GM18505 (cell line): ENCODE results near the gene SEC24C.

Experiments
- ATAC-seq: cut with Tn5 transposase; IDR thresholded peaks from one replicate; pipeline ENCODE4 v1.9.1; 2021; ENCODE audit not compliant: unreplicated experiment
- POLR2A ChIP-seq: IDR thresholded peaks from 4 replicates; pipeline ENCODE4 v1.6.1; 2011; ENCODE audit warnings: borderline replicate concordance; ENCODE audit not compliant: insufficient read depth, insufficient read length; ENCODE audit errors: extremely low read depth

The SEC24C gene

GRCh38 chr10:73802276-73802991 is 58.3 kb downstream of the SEC24C start:
- no peak for ATAC-seq
- TF ChIP-seq POLR2A = no peak

- TF ChIP-seq POLR2A = no peak
- no peak for ATAC-seq
These were observed 59.6 kb downstream of the SEC24C start for GRCh38 chr10:73803680-73804286.

- no peak for ATAC-seq
- TF ChIP-seq POLR2A = no peak
These were observed 62.2 kb downstream of the SEC24C start for GRCh38 chr10:73806176-73806950.

GRCh38 chr10:73807471-73807870 is 63.3 kb downstream of the SEC24C start:
- no peak for ATAC-seq
- no peak for TF ChIP-seq POLR2A

GRCh38 chr10:73808021-73808815 is 64.0 kb downstream of the SEC24C start:
- TF ChIP-seq POLR2A = no peak
- ATAC-seq = no peak

GRCh38 chr10:73809061-73809818 is 65.1 kb downstream of the SEC24C start:
- TF ChIP-seq POLR2A = no peak
- ATAC-seq = no peak

- no peak for ATAC-seq
- no peak for TF ChIP-seq POLR2A
These were observed 66.2 kb downstream of the SEC24C start for GRCh38 chr10:73810358-73810734.

- ATAC-seq = peak; percentile 24
- TF ChIP-seq POLR2A = no peak
These were observed 66.7 kb downstream of the SEC24C start for GRCh38 chr10:73810735-73811465.

- TF ChIP-seq POLR2A = no peak
- no peak for ATAC-seq
These were observed 68.5 kb downstream of the SEC24C start for GRCh38 chr10:73812657-73813056.

- no peak for ATAC-seq
- no peak for TF ChIP-seq POLR2A
These were observed 69.2 kb downstream of the SEC24C start for GRCh38 chr10:73813333-73813732.

- TF ChIP-seq POLR2A = no peak
- no peak for ATAC-seq
These were observed 70.2 kb downstream of the SEC24C start for GRCh38 chr10:73814276-73814895.
